HepG2 (cell line): Measurements from ENCODE around the gene C5AR2. TPM values are rescaled to one million over a fixed set of nuclear protein-coding genes. Genes with fewer than 3 reads are reported as not detected.

ENCODE experiments used
- ATM ChIP-seq: fragments of 450-650 bp; IDR thresholded peaks from 2 replicates; pipeline ENCODE4 v1.7.1; 2017; ENCODE audit warnings: mild to moderate bottlenecking, borderline replicate concordance
- ELF4 ChIP-seq: sonication (generic); formaldehyde crosslinking; IDR thresholded peaks from 2 replicates; pipeline ENCODE4 v1.5.0; 2020; ENCODE audit warnings: missing genetic modification reagents, mild to moderate bottlenecking, moderate library complexity, borderline replicate concordance
- MAFG ChIP-seq: sonication (generic); formaldehyde crosslinking; IDR thresholded peaks from 2 replicates; pipeline ENCODE4 v1.5.1; 2020; ENCODE audit warnings: mild to moderate bottlenecking, missing genetic modification reagents
- MEF2D ChIP-seq: sonication (generic); formaldehyde crosslinking; IDR thresholded peaks from 2 replicates; pipeline ENCODE4 v1.5.1; 2020; ENCODE audit warnings: mild to moderate bottlenecking, missing genetic modification reagents
- NFRKB ChIP-seq: fragments of 450-650 bp; IDR thresholded peaks from 2 replicates; pipeline ENCODE4 v1.6.1; 2017
- NKX3-1 ChIP-seq: sonication (generic); formaldehyde crosslinking; IDR thresholded peaks from 2 replicates; pipeline ENCODE4 v1.5.0; 2020; ENCODE audit warnings: missing genetic modification reagents
- ZBTB7B ChIP-seq: sonication (generic); formaldehyde crosslinking; IDR thresholded peaks from 2 replicates; pipeline ENCODE4 v1.4.0; 2020; ENCODE audit warnings: missing genetic modification reagents
- ZNF180 ChIP-seq: sonication (generic); formaldehyde crosslinking; IDR thresholded peaks from 2 replicates; pipeline ENCODE4 v1.4.0; 2020; ENCODE audit warnings: low read depth, missing genetic modification reagents, borderline replicate concordance
- ZNF446 ChIP-seq: sonication (generic); formaldehyde crosslinking; IDR thresholded peaks from 2 replicates; pipeline ENCODE4 v1.5.0; 2020; ENCODE audit warnings: mild to moderate bottlenecking, missing genetic modification reagents
- polyA plus RNA-seq, 8 experiments: library from polyadenylated mRNA; depleted of rRNA in 3 of 8; stranded (reverse) in 7 of 8; unstranded in 1 of 8; fragments of >200 nt; fragmentation: Illumina TruSeq in 4 of 8; extraction: Trizol in 4 of 8; gene quantifications; 2 replicates each; pipeline versions ENCODE4 v1.2.1 to v1.2.3, GENCODE V29; 2011 to 2016; ENCODE audit warnings: low read depth in 4 of 8, missing spikeins in 1 of 8, mixed read lengths in 1 of 8; ENCODE audit not compliant: insufficient read depth in 1 of 8
- total RNA-seq, 5 experiments: library from RNA; depleted of rRNA; stranded (reverse); fragments of >200 nt; fragmentation: Illumina TruSeq; extraction: Trizol; gene quantifications; 2 replicates each; pipeline ENCODE4 v1.2.3, GENCODE V29; 2016; ENCODE audit warnings: low read depth in 1 of 5
- TF ChIP-seq, protein P1 (sequence below): sonication (generic); formaldehyde crosslinking; IDR thresholded peaks from 2 replicates; pipeline ENCODE4 v1.4.0; 2020; ENCODE audit warnings: mild to moderate bottlenecking, missing genetic modification reagents
- TF ChIP-seq, protein P2 (sequence below): sonication (generic); formaldehyde crosslinking; IDR thresholded peaks from 2 replicates; pipeline ENCODE4 v1.4.0; 2020; ENCODE audit warnings: missing genetic modification reagents, borderline replicate concordance
- TF ChIP-seq, protein P3 (sequence below), 2 experiments: IDR thresholded peaks; 2 replicates each; pipeline ENCODE4 v1.6.1; 2011 to 2012; ENCODE audit warnings: low read length in 2 of 2, borderline replicate concordance in 1 of 2, low read depth in 1 of 2, mild to moderate bottlenecking in 1 of 2, moderate library complexity in 1 of 2
- TF ChIP-seq, protein P4 (sequence below): sonication (generic); formaldehyde crosslinking; IDR thresholded peaks from 2 replicates; pipeline ENCODE4 v1.4.0; 2020; ENCODE audit warnings: missing genetic modification reagents, borderline replicate concordance
- TF ChIP-seq, protein P5 (sequence below): sonication (generic); formaldehyde crosslinking; IDR thresholded peaks from 2 replicates; pipeline ENCODE4 v1.9.0; 2021; ENCODE audit warnings: missing genetic modification reagents, borderline replicate concordance
- TF ChIP-seq, protein P6 (sequence below): sonication (generic); formaldehyde crosslinking; IDR thresholded peaks from 2 replicates; pipeline ENCODE4 v1.4.0; 2020; ENCODE audit warnings: missing genetic modification reagents, borderline replicate concordance

The C5AR2 gene
- total and polyA plus RNA-seq, 2 of the 13 experiments (the other 11 are each of a cell fraction or from before 2014, with no cell fraction given): 0.09 to 0.24 TPM

DNA sequence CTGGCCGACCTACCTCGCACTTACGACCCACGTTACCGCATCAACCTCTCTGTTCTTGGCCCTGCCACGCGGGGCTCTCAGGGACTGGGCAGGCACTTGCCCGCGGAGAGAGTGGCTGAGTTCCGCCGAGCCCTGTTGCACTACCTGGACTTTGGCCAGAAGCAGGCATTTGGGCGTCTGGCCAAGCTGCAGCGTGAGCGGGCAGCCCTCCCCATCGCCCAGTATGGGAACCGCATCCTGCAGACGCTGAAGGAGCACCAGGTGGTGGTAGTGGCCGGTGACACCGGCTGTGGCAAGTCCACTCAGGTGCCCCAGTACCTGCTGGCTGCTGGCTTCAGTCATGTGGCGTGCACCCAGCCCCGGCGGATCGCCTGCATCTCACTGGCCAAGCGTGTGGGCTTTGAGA is 21.3 kb downstream of the C5AR2 start (continued):
- no peak for TF ChIP-seq ZNF180 (CRISPR knock-in tag)
- TF ChIP-seq, protein P1, sequence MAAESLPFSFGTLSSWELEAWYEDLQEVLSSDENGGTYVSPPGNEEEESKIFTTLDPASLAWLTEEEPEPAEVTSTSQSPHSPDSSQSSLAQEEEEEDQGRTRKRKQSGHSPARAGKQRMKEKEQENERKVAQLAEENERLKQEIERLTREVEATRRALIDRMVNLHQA: no peak
- TF ChIP-seq, protein P2, sequence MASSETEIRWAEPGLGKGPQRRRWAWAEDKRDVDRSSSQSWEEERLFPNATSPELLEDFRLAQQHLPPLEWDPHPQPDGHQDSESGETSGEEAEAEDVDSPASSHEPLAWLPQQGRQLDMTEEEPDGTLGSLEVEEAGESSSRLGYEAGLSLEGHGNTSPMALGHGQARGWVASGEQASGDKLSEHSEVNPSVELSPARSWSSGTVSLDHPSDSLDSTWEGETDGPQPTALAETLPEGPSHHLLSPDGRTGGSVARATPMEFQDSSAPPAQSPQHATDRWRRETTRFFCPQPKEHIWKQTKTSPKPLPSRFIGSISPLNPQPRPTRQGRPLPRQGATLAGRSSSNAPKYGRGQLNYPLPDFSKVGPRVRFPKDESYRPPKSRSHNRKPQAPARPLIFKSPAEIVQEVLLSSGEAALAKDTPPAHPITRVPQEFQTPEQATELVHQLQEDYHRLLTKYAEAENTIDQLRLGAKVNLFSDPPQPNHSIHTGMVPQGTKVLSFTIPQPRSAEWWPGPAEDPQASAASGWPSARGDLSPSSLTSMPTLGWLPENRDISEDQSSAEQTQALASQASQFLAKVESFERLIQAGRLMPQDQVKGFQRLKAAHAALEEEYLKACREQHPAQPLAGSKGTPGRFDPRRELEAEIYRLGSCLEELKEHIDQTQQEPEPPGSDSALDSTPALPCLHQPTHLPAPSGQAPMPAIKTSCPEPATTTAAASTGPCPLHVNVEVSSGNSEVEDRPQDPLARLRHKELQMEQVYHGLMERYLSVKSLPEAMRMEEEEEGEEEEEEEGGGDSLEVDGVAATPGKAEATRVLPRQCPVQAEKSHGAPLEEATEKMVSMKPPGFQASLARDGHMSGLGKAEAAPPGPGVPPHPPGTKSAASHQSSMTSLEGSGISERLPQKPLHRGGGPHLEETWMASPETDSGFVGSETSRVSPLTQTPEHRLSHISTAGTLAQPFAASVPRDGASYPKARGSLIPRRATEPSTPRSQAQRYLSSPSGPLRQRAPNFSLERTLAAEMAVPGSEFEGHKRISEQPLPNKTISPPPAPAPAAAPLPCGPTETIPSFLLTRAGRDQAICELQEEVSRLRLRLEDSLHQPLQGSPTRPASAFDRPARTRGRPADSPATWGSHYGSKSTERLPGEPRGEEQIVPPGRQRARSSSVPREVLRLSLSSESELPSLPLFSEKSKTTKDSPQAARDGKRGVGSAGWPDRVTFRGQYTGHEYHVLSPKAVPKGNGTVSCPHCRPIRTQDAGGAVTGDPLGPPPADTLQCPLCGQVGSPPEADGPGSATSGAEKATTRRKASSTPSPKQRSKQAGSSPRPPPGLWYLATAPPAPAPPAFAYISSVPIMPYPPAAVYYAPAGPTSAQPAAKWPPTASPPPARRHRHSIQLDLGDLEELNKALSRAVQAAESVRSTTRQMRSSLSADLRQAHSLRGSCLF (CRISPR knock-in tag): no peak
- TF ChIP-seq NKX3-1: no peak
- TF ChIP-seq NFRKB: no peak
- no peak for TF ChIP-seq ELF4 (CRISPR knock-in tag)
- no peak for TF ChIP-seq MAFG (CRISPR knock-in tag)
- TF ChIP-seq, protein P3, sequence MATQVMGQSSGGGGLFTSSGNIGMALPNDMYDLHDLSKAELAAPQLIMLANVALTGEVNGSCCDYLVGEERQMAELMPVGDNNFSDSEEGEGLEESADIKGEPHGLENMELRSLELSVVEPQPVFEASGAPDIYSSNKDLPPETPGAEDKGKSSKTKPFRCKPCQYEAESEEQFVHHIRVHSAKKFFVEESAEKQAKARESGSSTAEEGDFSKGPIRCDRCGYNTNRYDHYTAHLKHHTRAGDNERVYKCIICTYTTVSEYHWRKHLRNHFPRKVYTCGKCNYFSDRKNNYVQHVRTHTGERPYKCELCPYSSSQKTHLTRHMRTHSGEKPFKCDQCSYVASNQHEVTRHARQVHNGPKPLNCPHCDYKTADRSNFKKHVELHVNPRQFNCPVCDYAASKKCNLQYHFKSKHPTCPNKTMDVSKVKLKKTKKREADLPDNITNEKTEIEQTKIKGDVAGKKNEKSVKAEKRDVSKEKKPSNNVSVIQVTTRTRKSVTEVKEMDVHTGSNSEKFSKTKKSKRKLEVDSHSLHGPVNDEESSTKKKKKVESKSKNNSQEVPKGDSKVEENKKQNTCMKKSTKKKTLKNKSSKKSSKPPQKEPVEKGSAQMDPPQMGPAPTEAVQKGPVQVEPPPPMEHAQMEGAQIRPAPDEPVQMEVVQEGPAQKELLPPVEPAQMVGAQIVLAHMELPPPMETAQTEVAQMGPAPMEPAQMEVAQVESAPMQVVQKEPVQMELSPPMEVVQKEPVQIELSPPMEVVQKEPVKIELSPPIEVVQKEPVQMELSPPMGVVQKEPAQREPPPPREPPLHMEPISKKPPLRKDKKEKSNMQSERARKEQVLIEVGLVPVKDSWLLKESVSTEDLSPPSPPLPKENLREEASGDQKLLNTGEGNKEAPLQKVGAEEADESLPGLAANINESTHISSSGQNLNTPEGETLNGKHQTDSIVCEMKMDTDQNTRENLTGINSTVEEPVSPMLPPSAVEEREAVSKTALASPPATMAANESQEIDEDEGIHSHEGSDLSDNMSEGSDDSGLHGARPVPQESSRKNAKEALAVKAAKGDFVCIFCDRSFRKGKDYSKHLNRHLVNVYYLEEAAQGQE (IDR thresholded peaks at IDR 0.05; ENCODE audit: borderline replicate concordance in 1 of 2, low read depth in 1 of 2, low read length in 2 of 2): no peak
- TF ChIP-seq, protein P4, sequence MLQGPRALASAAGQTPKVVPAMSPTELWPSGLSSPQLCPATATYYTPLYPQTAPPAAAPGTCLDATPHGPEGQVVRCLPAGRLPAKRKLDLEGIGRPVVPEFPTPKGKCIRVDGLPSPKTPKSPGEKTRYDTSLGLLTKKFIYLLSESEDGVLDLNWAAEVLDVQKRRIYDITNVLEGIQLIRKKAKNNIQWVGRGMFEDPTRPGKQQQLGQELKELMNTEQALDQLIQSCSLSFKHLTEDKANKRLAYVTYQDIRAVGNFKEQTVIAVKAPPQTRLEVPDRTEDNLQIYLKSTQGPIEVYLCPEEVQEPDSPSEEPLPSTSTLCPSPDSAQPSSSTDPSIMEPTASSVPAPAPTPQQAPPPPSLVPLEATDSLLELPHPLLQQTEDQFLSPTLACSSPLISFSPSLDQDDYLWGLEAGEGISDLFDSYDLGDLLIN (CRISPR knock-in tag): peak; percentile 32; the same call in 1 of the 2 replicates
- no peak for TF ChIP-seq ATM
- 0 out of 2 replicates have a peak, but pooled peaks have one; percentile 61 for TF ChIP-seq MEF2D (CRISPR knock-in tag)
- TF ChIP-seq, protein P5, sequence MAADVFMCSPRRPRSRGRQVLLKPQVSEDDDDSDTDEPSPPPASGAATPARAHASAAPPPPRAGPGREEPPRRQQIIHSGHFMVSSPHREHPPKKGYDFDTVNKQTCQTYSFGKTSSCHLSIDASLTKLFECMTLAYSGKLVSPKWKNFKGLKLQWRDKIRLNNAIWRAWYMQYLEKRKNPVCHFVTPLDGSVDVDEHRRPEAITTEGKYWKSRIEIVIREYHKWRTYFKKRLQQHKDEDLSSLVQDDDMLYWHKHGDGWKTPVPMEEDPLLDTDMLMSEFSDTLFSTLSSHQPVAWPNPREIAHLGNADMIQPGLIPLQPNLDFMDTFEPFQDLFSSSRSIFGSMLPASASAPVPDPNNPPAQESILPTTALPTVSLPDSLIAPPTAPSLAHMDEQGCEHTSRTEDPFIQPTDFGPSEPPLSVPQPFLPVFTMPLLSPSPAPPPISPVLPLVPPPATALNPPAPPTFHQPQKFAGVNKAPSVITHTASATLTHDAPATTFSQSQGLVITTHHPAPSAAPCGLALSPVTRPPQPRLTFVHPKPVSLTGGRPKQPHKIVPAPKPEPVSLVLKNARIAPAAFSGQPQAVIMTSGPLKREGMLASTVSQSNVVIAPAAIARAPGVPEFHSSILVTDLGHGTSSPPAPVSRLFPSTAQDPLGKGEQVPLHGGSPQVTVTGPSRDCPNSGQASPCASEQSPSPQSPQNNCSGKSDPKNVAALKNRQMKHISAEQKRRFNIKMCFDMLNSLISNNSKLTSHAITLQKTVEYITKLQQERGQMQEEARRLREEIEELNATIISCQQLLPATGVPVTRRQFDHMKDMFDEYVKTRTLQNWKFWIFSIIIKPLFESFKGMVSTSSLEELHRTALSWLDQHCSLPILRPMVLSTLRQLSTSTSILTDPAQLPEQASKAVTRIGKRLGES (CRISPR knock-in tag): no peak
- TF ChIP-seq ZBTB7B (CRISPR knock-in tag): no peak
- TF ChIP-seq ZNF446 (CRISPR knock-in tag): no peak
- TF ChIP-seq, protein P6, sequence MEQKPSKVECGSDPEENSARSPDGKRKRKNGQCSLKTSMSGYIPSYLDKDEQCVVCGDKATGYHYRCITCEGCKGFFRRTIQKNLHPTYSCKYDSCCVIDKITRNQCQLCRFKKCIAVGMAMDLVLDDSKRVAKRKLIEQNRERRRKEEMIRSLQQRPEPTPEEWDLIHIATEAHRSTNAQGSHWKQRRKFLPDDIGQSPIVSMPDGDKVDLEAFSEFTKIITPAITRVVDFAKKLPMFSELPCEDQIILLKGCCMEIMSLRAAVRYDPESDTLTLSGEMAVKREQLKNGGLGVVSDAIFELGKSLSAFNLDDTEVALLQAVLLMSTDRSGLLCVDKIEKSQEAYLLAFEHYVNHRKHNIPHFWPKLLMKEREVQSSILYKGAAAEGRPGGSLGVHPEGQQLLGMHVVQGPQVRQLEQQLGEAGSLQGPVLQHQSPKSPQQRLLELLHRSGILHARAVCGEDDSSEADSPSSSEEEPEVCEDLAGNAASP (CRISPR knock-in tag): no peak; the same call in 1 of the 2 replicates
